PC-9 (cell line): ENCODE measurements around the gene ANK2.

ENCODE experiments used
- CTCF ChIP-seq: fragments of 200-600 bp; sonication (generic); conservative IDR thresholded peaks from 2 replicates; pipeline ENCODE4 v1.6.1; 2017; ENCODE audit warnings: mixed run types, antibody characterized with exemption, mild to moderate bottlenecking, moderate library complexity
- EZH2 ChIP-seq: fragments of 200-600 bp; sonication (generic); IDR thresholded peaks from 2 replicates; pipeline ENCODE4 v1.8.0; 2017; ENCODE audit warnings: antibody characterized with exemption, low read depth

- no peak for TF ChIP-seq CTCF
- no peak for TF ChIP-seq EZH2
Measured at GRCh38 chr4:113332701-113333100, 283.2 kb downstream of the ANK2 start.
